ENCODE results near the gene STARD5.

Gene STARD5

DNA sequence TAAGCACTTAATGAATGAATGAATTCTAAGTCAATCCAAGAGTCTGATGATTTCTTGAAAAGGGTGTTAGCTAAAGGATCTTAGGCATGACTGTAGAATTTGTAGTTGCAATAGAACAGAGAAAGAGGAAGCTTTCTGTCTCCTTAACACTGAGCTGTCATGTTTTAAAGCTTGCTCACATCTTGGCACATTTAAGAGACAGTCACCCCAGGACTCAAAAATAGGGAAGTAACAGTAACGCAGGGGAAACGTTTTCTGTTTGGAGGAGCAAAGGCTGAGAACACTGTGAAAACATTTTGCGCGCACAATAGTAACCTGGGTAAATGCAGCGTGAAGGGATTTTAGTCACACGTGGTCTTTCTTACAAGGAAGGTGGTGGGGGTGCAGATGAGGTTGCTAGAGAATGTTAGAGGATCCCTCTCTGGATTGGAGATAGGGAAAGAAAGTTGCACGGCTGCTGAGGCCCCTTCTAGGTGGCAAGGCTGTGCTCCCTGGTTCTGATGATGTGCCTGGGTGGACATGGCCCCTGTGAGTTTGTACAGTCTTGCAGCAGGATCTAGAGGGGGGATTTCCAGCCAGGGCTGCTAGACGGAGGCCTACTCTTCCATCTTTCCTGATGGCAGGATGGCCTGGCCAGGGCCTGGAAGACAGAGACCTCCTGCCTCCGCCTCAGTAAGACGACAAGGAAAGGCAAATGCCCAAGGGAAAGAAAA is 12.0 kb downstream of the STARD5 start:
- no peak for DNase-seq (ENCODE audit: low spot score)

DNA sequence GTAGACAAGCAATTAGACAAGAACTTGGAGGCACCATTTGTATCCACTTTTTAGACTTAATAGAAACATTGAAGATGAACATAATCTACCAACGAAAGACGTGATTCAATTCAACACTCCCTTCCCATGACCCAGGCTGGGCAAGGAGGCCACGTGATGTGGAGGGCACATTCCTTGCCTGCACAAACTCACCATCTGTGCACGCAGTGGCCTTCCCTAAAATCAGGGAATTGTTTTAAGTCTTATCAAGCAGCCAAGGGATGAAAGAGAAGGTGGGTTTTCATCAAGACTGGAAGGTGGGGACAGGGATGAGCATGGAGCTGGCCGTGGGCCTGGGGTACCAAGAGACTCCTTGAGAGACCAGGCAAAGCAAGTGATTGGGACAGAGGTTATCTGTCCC is 13.5 kb downstream of the STARD5 start:
- DNase-seq (ENCODE audit: low spot score) = no peak

DNA sequence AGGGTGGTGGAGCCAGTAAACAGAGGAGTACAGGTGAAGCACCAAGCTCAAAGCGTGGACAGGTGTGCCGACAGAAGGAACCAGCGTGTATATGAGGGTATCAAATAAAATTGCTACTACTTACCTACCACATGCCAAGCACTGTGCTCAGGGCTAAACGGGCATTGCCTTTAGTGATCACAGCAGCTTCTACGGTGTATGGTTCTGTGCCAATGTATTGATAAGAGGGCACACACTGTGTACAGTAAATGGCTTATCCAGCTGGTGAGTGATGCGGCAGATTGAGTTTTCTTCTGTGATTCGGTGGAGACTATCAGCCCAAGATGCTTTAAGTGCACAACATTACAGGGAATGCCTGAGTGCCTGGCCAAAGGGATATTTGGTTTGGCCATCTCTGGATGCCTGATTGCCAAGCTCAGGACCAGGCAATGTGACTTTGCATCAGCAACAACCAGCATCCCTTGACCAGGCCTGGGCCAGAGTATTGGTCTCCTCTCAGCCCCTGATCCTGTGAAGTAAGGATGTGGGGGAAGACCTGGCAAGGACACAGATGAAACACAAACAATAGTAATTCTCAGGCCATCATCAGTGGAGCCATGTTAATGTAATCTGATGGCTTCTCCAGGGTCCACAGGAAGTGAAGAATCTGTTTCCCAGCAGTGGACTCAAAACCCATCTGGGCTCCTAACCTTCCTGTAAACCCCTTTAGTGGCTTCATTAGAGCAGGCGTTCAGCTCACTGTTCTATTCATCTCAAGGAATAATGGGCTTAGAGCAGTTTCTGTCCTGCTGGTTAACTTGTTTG is 14.1 kb downstream of the STARD5 start:
- DNase-seq (ENCODE audit: low spot score) = no peak

DNA sequence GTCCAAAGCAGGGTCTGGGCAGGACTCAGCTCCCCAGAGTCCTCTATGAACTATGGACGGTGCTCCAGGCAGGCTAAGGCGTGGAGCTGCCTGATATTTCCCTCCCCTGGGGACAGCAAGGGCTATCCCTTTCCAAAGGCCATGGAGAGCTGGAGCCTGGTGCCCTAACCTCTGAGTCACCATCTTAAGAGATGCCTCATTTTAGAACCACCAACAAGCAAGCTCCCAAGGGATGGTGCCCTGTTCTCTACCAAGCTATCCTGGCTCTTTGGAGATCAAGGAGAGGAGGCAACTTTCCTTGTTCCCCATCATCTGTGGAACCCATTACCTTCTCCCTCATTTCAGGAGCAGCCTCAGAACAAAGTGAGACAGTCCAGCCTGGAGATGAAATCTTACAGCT is 15.7 kb downstream of the STARD5 start:
- no peak for DNase-seq (ENCODE audit: low spot score)

DNA sequence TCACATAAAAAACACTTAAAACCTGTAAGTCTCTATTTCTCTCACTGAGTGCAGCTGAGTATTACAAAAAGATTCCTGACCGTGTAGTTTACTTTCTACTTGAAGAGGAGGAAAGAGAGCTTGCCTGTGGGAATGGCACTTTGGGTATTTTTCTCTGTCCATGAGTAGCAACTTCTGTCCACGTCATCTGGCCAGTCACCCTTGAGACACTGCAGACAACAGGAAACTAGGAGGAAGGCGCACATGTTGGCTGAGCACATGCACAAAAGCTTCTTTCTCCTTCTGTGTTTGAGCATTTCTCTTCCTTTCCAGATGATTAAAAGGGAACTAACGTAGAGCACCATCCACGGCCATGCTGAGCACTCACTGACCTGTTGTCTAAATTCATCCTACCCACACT is 19.7 kb downstream of the STARD5 start:
- DNase-seq (ENCODE audit: low spot score) = no peak

DNA sequence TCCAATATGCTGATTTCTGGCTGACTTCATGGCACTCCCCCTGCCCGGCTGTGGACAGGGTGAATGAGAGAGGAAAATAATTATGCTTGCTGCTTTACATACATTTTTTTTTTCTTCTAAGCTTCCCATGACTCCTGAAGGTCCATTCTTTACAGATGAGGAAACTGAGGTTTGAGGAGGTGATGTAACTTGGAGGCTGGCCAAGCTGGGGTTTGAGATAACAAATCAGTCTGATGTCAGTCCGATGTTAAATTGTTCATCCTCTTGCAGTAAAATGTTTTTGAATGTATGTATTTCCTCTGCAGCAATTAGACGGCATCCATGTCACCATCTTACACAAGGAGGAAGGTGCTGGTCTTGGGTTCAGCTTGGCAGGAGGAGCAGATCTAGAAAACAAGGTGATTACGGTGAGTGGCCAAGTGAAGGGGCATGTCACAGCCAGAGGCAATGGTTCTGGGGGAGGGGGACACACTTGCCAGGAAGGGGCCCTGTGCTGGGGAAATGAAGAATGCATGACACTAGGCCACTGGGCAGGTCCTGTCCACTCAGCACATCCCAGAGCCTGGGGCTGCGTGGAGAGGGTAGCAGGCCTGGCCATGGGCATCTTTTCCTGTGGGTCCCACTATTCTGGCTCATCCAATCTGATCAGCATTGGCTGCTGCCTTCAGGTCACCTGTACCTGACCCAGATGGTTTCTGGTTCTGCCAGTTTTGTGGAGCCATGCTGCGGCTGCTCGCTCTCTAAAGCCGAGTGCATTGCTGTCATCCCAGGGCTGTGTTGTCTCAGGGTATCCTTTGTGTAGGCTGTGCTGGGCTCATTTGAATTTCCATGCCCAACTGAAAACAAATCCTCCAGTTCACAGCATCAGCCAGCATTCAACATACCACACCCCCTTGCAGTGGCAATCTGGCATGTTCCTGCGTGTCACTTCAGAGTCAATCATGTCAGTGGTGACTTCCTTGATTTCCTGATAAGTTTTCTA is 20.4 kb downstream of the STARD5 start:
- no peak for DNase-seq (ENCODE audit: low spot score)

DNA sequence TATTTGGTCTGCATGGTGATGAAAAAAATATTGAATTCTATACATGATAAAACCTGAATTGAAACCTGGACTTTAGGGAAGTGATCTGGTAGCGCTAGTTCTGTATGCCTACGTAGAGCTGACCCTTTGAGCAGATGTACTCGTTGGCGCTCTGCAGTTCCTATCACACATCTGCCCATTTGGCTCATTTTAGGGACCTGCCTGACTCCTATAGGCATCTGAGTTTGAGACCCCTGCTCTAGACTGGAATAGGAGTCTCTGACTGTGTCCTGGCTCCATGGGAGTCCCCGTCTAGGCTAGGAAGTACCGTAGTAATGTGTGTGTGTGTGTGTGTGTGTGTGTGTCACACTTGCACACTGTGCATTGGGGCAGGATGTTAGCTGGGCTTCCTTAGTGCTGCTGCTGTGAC is 21.2 kb downstream of the STARD5 start:
- DNase-seq (ENCODE audit: low spot score) = no peak

DNA sequence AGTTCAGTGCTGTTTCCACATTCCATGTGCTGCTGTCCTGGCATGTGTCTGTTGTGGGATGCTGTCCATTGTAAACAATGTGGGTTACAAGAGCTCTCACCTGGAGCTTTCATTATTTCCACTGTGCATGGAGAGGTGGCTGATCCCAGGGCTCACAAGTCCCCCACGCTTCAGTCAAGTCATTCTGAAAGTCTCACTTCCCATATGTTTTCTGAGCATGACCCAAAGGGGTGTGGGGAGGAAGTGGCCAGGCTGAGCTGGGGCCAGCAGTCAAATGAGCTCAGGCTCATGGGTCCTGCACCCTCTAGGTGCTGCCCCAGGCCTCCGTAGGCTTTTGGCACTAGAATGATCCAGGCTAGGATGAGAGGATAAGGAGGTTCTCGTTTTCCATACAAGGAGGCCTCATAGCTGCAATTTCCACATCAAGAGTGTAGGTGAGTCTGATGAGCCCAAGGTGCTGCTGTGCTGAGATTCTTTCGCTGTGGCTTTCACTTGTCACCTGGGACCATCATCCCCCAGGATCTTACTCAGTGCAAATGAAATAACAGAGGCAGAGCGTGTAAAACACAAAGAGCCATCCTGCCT is 22.0 kb downstream of the STARD5 start:
- DNase-seq (ENCODE audit: low spot score) = no peak

DNA sequence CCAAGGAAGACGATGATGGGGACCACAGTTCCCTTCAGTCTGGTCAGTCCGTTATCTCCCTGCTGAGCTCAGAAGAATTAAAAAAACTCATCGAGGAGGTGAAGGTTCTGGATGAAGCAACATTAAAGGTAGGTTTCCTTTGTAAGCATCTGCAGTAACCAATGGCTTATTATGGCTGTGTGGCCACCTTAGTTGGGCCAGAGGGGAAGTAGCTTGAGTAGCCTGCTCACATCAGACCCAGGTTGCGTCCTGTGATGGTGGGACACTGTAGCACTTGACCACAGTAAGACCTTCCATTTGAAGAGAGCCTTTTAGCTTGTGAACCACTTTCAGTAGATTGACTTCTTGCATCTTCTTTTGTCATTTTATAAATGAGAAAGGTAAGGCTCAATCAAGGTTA is 22.6 kb downstream of the STARD5 start:
- no peak for DNase-seq (ENCODE audit: low spot score)

DNA sequence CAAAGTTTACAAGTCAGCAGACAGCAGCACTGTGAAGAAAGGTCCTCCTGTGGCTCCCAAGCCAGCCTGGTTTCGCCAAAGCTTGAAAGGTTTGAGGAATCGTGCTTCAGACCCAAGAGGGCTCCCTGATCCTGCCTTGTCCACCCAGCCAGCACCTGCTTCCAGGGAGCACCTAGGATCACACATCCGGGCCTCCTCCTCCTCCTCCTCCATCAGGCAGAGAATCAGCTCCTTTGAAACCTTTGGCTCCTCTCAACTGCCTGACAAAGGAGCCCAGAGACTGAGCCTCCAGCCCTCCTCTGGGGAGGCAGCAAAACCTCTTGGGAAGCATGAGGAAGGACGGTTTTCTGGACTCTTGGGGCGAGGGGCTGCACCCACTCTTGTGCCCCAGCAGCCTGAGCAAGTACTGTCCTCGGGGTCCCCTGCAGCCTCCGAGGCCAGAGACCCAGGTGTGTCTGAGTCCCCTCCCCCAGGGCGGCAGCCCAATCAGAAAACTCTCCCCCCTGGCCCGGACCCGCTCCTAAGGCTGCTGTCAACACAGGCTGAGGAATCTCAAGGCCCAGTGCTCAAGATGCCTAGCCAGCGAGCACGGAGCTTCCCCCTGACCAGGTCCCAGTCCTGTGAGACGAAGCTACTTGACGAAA is 24.2 kb downstream of the STARD5 start:
- DNase-seq (ENCODE audit: low spot score) = no peak

DNA sequence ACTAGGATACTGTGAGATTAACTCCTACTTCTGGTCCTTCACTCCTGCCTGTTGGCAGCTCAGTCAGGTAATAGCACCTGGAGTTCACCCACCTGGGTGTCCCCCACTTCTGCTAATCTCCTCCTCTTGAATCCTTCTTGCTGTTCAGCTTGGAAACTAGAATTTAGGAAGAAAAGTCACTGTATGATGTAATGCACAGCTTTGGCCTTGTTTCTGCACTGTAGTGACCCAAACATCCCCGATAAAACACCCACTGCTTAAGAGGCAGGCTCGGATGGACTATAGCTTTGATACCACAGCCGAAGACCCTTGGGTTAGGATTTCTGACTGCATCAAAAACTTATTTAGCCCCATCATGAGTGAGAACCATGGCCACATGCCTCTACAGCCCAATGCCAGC is 24.8 kb downstream of the STARD5 start:
- no peak for DNase-seq (ENCODE audit: low spot score)

DNA sequence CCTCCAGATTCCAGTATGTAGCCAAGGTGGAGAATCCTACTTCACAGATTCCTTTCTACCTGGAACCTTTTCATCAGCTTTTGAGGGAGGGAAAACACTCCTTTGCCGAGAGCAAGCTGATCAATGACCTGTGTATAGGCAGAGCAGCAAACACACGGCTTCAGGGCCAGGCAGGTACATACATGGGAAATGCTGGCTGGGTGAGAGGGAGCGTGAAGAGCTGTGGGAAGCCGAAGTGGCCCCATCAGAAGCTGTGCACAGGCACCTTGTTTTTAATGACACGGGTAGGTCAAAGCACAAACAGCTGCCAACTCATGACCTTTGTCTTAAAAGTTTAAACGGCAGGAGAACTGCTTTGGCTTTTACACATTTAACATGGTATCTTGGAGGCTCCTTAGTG is 25.3 kb downstream of the STARD5 start:
- no peak for DNase-seq (ENCODE audit: low spot score)

DNA sequence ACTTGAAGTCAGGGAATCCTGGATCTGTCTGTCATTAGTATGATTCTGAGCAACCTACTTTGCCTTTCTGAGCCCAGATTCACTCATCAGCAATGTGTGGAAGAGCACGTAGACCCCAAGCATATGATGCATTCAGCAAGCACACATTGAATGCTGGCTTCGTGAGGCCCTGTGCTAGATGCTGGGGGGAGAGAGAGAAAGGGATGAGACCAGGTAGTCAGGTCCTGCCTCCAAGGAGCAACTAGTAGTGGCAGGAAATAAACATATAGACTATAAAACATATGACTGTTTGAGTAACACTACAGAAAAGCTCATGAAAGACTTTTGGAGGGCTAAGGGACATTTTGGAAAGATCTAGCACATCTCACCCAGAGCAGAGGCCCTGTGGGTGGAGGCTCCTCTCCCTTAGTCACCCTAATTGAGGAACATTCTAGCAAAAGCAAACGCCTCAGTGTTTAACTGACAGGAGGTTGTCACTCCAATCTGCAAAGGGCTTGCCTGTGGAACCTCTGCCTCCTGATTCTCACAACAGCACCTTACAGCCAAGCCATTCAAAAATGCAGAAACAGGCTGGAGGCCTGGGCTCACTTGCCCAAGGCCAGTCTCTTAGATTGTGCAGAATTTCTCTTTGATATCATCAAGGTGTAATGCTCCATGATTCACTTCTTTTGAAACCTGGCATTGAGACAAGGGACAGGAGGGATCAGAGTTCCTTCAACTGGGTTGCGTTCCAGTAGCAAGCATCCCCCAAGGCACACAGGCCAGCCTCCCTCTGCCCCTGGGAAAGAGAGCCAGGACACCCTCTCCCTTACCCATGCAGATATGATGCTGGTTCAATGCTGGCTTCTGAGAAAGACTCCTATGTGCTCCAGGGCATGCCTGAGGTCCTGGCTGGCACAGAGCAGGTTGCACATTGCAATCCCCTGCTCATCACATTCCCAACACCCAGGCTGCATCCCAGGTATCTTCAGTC is 26.1 kb downstream of the STARD5 start:
- no peak for DNase-seq (ENCODE audit: low spot score)

DNA sequence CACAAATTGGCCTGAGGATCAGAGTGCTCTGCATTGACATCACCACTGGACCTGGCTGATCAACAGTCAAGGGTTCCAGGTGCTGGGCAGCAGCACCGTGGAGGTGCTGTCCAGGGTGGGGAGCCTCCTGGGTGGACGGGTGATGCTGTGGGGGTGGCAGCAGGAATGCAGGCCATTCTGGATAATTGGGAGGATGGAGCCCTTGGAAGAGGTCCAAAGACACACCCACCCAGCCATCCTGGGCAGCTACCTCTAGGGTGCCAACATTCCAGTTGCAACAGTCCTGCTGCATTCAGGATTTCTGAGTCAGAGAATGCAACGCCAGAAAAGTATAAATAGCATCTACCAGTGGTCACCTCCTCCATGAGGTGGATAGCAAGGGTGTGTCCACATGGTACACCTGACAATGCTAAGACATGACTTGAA is 26.8 kb downstream of the STARD5 start:
- no peak for DNase-seq (ENCODE audit: low spot score)

DNA sequence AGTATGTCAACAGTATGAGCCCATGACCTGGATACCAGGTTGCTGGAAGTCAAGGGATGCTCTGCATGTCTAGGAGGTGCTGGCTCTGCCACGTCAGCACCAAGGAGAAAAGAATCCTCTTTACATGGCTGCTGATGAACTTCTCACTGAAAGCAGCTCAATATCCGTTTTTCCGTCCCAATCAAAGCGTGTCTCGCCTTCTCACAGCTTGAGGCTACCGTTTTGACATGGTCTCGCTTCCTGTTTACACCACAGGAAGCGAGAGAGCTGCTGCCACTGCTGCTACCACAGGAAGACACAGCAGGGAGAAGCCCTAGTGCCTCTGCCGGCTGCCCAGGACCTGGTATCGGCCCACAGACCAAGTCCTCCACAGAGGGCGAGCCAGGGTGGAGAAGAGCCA is 27.3 kb downstream of the STARD5 start:
- no peak for DNase-seq (ENCODE audit: low spot score)

DNA sequence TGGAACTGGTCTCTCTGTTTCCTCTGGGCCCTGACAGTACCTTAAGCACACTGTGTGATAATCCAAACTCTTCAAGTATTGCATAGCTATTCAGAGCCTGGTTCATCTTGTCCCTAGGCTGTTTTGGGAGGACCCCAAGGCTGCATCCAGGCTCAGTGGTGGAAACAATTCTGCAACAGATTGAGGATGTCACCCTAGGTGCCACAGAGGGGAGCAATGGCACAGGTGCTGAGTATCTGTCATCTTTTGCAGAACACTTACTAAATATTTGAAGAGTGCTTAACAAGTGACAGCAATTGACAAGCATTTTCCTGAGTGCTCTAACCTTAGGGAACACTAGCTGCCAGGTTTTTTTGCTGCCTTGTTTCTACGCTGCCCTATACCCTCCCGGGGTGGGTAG is 27.8 kb downstream of the STARD5 start:
- DNase-seq (ENCODE audit: low spot score) = no peak

DNA sequence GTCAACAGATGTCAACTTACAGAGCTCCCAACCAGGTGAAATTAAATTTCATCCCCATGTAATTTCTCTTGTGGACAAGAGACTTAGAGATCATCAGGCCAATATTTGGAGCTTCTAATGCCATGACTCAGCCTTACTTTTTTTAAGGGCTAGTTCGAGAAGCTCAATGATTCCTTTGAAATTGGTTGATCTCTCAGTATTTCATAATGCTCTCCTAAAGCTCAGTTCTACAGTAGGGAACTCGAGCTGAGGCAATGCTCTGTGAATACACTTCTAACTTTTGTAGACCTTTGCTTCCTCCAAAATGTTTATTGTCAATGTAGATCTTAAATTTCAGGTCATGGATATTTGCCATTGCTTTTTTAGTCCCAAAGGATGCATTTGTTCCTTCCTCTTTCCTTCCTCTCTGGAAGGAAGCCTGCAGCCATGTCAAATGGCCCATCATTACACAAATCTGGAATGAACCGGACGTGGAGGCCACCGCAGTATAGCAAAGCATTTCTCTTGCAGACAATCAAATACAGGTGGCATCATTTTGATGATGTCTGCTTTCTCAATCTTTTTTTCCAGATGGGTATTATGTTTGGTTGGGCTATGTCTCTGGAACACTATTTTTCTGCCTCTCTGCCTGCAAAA is 28.3 kb downstream of the STARD5 start:
- DNase-seq (ENCODE audit: low spot score) = no peak

DNA sequence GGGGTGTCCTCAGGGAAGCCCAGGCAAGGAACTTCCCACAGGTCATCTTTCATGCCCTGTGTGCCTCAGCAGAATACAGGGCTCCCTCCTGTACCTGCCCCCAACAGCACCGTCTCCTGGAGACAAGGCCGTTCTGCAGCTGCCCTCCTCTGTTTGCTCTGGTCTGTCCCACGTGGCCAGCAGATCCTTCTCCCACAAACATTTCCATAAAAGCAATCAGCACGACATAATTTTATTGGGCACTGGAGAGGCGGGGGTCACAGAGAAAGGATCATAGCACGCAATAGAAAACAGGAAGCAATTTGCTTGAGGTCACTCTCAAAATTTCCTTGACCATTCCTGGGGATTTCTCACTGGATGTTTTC is 29.4 kb downstream of the STARD5 start:
- DNase-seq (ENCODE audit: low spot score) = no peak

DNA sequence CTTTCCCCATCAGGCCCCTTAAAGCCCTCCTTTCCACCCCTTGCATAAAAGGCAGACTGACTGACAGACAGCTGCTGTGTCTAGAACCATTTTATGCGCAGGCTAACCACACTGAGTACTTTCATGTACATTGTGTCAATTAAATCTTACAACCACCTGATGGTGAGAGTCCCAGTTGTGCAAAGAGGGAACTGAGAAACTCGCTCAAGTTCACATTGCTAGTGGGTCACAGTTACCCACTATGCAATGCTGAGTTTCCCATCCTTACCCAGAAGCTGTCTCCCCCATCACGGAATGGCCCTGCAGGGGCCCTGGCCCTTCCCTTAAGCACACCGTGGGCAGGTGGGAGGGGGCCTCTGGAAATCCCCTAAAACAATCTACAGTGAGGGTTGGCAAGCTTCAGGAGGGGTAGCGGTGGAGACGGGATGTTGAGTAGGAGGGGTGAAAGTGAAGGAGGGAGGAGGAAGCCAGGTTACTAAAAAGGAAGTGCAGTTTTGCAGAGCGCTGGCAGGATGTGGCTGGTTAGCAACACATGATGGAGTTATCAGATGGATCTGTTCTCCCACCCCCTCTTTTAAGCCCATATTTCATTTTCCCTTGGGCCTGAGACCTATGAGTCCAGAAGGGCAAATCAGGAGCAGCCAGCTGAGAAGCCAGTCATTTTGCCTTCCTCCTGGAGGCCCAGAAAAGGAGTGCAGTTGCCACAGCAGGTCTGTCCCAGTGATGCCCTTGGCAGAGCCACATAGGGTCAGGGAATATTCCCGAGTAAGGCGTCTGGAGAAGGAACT is 30.0 kb downstream of the STARD5 start:
- no peak for DNase-seq (ENCODE audit: low spot score)

Measured in HuH-7 (cell line).